ENCODE results near the gene P3H3.

GRCh38 chr12:6887460-6887859 is 59.3 kb downstream of the P3H3 start:
- TF ChIP-seq CTCF (optimal IDR thresholded peaks at IDR 0.05 in 1 of 3, IDR thresholded peaks at IDR 0.05 in 1 of 3, conservative IDR thresholded peaks at IDR 0.05 in 1 of 3; ENCODE audit: extremely low read depth in 1 of 3, insufficient read depth in 2 of 3, low read length in 3 of 3): no peak
- TF ChIP-seq EZH2 (IDR thresholded peaks at IDR 0.05; ENCODE audit: low read length): no peak

Data from keratinocyte (primary cell).